Hepatocyte (in vitro differentiated cells): ENCODE measurements around the gene KRTAP1-1. TPM values are rescaled to one million over a fixed set of nuclear protein-coding genes. Genes with fewer than 3 reads are reported as not detected.

Experiments
- DNase-seq: peaks from one replicate; pipeline ENCODE4 v3.0.0-alpha.2; 2016; ENCODE audit warnings: low spot score
- H2AFZ ChIP-seq: fragments of 200-600 bp; sonication (generic); 2 replicates; pipeline ENCODE4 v1.6.0; 2016; ENCODE audit warnings: antibody characterized with exemption, mild to moderate bottlenecking
- H3K27ac ChIP-seq: fragments of 200-600 bp; sonication (generic); 2 replicates; pipeline ENCODE4 v1.5.1; 2016; ENCODE audit warnings: mild to moderate bottlenecking
- H3K27me3 ChIP-seq: fragments of 200-600 bp; sonication (generic); 2 replicates; pipeline ENCODE4 v1.6.1; 2016
- H3K36me3 ChIP-seq: fragments of 200-600 bp; sonication (generic); replicated peaks from 2 replicates; pipeline ENCODE4 v1.5.1; 2016; ENCODE audit warnings: low read depth; ENCODE audit not compliant: insufficient read depth
- H3K4me1 ChIP-seq: fragments of 200-600 bp; sonication (generic); 2 replicates; pipeline ENCODE4 v1.5.1; 2016; ENCODE audit warnings: mild to moderate bottlenecking, moderate library complexity; ENCODE audit not compliant: insufficient read depth
- H3K4me2 ChIP-seq: fragments of 200-600 bp; sonication (generic); 2 replicates; pipeline ENCODE4 v1.6.0; 2016
- H3K4me3 ChIP-seq: fragments of 200-600 bp; sonication (generic); 2 replicates; pipeline ENCODE4 v1.5.1; 2016; ENCODE audit warnings: mild to moderate bottlenecking
- H3K79me2 ChIP-seq: fragments of 200-600 bp; sonication (generic); 2 replicates; pipeline ENCODE4 v1.6.0; 2017; ENCODE audit warnings: mild to moderate bottlenecking
- H3K9me2 ChIP-seq: fragments of 200-600 bp; sonication (generic); replicated peaks from 2 replicates; pipeline ENCODE4 v1.6.0; 2017; ENCODE audit warnings: mild to moderate bottlenecking; ENCODE audit not compliant: insufficient read depth
- H3K9me3 ChIP-seq: fragments of 200-600 bp; sonication (generic); 2 replicates; pipeline ENCODE4 v1.5.1; 2016; ENCODE audit warnings: low read depth, mild to moderate bottlenecking
- H4K20me1 ChIP-seq: fragments of 200-600 bp; sonication (generic); 2 replicates; pipeline ENCODE4 v1.6.0; 2016; ENCODE audit warnings: mild to moderate bottlenecking; ENCODE audit not compliant: insufficient read depth, poor library complexity, severe bottlenecking
- CTCF ChIP-seq: fragments of 200-600 bp; sonication (generic); IDR thresholded peaks from 2 replicates; pipeline ENCODE4 v1.5.1; 2016; ENCODE audit warnings: antibody characterized with exemption, mild to moderate bottlenecking; ENCODE audit not compliant: poor library complexity
- EZH2 ChIP-seq: fragments of 200-600 bp; sonication (generic); IDR thresholded peaks from 2 replicates; pipeline ENCODE4 v1.6.1; 2016; ENCODE audit warnings: antibody characterized with exemption, mild to moderate bottlenecking, borderline replicate concordance
- EZH2phosphoT487 ChIP-seq: fragments of 200-600 bp; sonication (generic); IDR thresholded peaks from one replicate; pipeline ENCODE4 v1.6.1; 2018; ENCODE audit warnings: antibody characterized with exemption, mild to moderate bottlenecking, low read depth, moderate library complexity; ENCODE audit not compliant: unreplicated experiment, severe bottlenecking
- WGBS: methylation state at CpG from one replicate; pipeline ENCODE4 v1.1.6; 2016; ENCODE audit warnings: low lambda C conversion rate; ENCODE audit errors: missing lambda C conversion rate; 5-methylcytosine and 5-hydroxymethylcytosine counted together
- polyA plus RNA-seq: library from polyadenylated mRNA; unstranded; fragments of >200 nt; fragmentation: Nextera tagmentation; extraction: Ambion mirVana; gene quantifications from 2 replicates; pipeline ENCODE4 v1.2.1, GENCODE V29; 2016
- total RNA-seq: library from RNA; depleted of rRNA; stranded (reverse); fragments of >200 nt; gene quantifications from 2 replicates; pipeline ENCODE4 v1.2.3, GENCODE V29; 2014

The KRTAP1-1 gene
- total and polyA plus RNA-seq, 2 experiments from 2014 or later, result not detected

GRCh38 chr17:41010441-41010840 lies 30.8 kb downstream of the KRTAP1-1 start:
- peaks cover 6% of the 10 kb centered on the region for H3K4me1 ChIP-seq
- no peak overlapping the region for H3K27ac ChIP-seq
- H3K9me3 ChIP-seq, result no peaks in the 10 kb centered on the region
- H3K79me2 ChIP-seq, result no peaks in the 10 kb centered on the region
- no peak for DNase-seq
- H3K36me3 ChIP-seq, result no peaks in the 10 kb centered on the region
- H3K27me3 ChIP-seq, result no peaks in the 10 kb centered on the region
- TF ChIP-seq EZH2 (no peak), EZH2phosphoT487 (no peak), CTCF (no peak)
- no peaks in the 10 kb centered on the region for H3K9me2 ChIP-seq
- no peak overlapping the region for H2AFZ ChIP-seq
- H3K4me2 ChIP-seq, result no peak overlapping the region
- no peak overlapping the region for H3K4me3 ChIP-seq
- H4K20me1 ChIP-seq, result no peaks in the 10 kb centered on the region

- Histone ChIP-seq H3K4me3 (no peak overlapping the region), H3K27ac (no peak overlapping the region), H3K4me1 (peaks cover 6% of the 10 kb centered on the region), H3K27me3 (no peaks in the 10 kb centered on the region), H3K4me2 (no peak overlapping the region), H2AFZ (no peak overlapping the region), H3K36me3 (no peaks in the 10 kb centered on the region), H3K79me2 (no peaks in the 10 kb centered on the region), H4K20me1 (no peaks in the 10 kb centered on the region), H3K9me3 (no peaks in the 10 kb centered on the region), H3K9me2 (no peaks in the 10 kb centered on the region)
- 91% methylated on average over 1 of the region's 1 CpG for WGBS
- no peak for DNase-seq
- TF ChIP-seq CTCF, result no peak
- TF ChIP-seq EZH2phosphoT487, result no peak
- no peak for TF ChIP-seq EZH2
Measured at GRCh38 chr17:41009936-41010335, 31.3 kb downstream of the KRTAP1-1 start.

GRCh38 chr17:41009301-41009760 lies 31.9 kb downstream of the KRTAP1-1 start:
- H2AFZ ChIP-seq, result no peak overlapping the region
- H3K9me3 ChIP-seq, result no peaks in the 10 kb centered on the region
- H3K9me2 ChIP-seq, result no peaks in the 10 kb centered on the region
- H3K4me1 ChIP-seq, result peaks cover 6% of the 10 kb centered on the region
- no peak for DNase-seq
- no peaks in the 10 kb centered on the region for H3K36me3 ChIP-seq
- no peak overlapping the region for H3K4me2 ChIP-seq
- no peak for TF ChIP-seq EZH2
- no peak overlapping the region for H3K27ac ChIP-seq
- H3K27me3 ChIP-seq, result no peaks in the 10 kb centered on the region
- no peaks in the 10 kb centered on the region for H3K79me2 ChIP-seq
- no peak overlapping the region for H3K4me3 ChIP-seq
- WGBS, result 33% methylated on average over 4 of the region's 4 CpGs
- H4K20me1 ChIP-seq, result no peaks in the 10 kb centered on the region

- H3K9me2 ChIP-seq, result no peaks in the 10 kb centered on the region
- no peaks in the 10 kb centered on the region for H3K9me3 ChIP-seq
- no peaks in the 10 kb centered on the region for H3K27me3 ChIP-seq
- WGBS, result 79% methylated on average over 8 of the region's 8 CpGs
- H3K4me2 ChIP-seq, result no peak within 1 kb of the TSS
- no peak for TF ChIP-seq EZH2
- TF ChIP-seq EZH2phosphoT487, result no peak
- TF ChIP-seq CTCF, result no peak
- H3K4me3 ChIP-seq, result no peak within 1 kb of the TSS
- no peaks in the 10 kb centered on the region for H3K36me3 ChIP-seq
- DNase-seq, result no peak
- H4K20me1 ChIP-seq, result no peaks in the 10 kb centered on the region
- H2AFZ ChIP-seq, result no peak within 1 kb of the TSS
- no peak within 1 kb of the TSS for H3K27ac ChIP-seq
- no peaks in the 10 kb centered on the region for H3K79me2 ChIP-seq
- peaks cover 6% of the 10 kb centered on the region for H3K4me1 ChIP-seq
Measured at GRCh38 chr17:41008811-41009210, 32.4 kb downstream of the KRTAP1-1 start, which contains the start of gene KRTAP3-1. TSS of gene KRTAP3-1 (minus strand) at chr17:41009128. CDS start at chr17:41009074, 54 bp downstream.
